ENCODE measurements around the gene KLK8.

Gene KLK8

GRCh38 chr19:51022526-51022925 is 21.1 kb upstream of the KLK8 start:
- POLR2A ChIA-PET = no interaction called here
- DNase-seq (ENCODE audit: low read depth, low spot score) = no peak
- H3K4me3 ChIP-seq (ENCODE audit: low read depth, low read length) = no peak overlapping the region
- TF ChIP-seq CTCF (IDR thresholded peaks at IDR 0.05; ENCODE audit: insufficient read depth, low read length, missing control alignments) = no peak
- CTCF ChIA-PET = interaction anchor here (2.2 to 6.4 kb wide), 2 partner anchors 22 to 73 kb away, joined by 7 to 61 read pairs; no protein-coding TSS in a partner anchor

DNA sequence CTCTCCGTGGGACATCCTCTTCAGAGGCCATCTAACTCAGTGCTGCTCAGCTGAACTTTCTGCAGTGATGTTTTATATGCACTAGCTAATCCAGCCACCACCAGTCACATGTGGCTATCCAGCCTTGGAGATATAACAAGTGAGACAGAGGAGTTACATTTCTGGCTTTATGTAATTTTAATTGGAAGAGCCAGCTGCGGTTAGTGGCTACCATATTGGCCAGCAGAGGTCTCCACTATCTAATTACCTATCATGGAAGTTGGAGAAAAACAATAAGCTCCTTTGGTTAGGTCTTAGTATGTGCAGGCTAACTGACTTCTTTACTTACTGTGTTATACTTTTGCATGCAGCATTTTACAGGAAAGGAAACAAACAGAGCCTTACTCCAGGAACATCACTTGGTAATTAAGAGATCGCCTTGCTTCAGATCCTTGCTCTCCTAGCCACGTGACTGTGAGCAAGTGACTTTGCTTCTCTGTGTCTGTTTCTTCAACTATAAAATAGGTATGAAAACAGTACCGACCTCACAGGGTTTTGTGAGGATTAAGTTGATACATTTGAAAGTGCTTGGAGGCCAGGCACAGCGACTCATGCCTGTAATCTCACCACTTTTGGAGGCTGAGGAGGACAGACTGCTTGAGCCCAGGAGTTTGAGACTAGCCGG is 19.7 kb upstream of the KLK8 start:
- H3K4me3 ChIP-seq (ENCODE audit: low read depth, low read length) = no peak overlapping the region
- POLR2A ChIA-PET = no interaction called here
- CTCF ChIA-PET = interaction anchor here (0.7 to 6.4 kb wide), 11 partner anchors 9 to 236 kb away, joined by 3 to 61 read pairs (median 7); no protein-coding TSS in a partner anchor
- peak; percentile 50 for TF ChIP-seq CTCF (IDR thresholded peaks at IDR 0.05; ENCODE audit: insufficient read depth, low read length, missing control alignments)
- DNase-seq (ENCODE audit: low read depth, low spot score) = peak; percentile 5

- POLR2A ChIA-PET = no interaction called here
- H3K4me3 ChIP-seq (ENCODE audit: low read depth, low read length) = no peak within 1 kb of the TSS
- DNase-seq (ENCODE audit: low read depth, low spot score) = no peak
- no peak for TF ChIP-seq CTCF (IDR thresholded peaks at IDR 0.05; ENCODE audit: insufficient read depth, low read length, missing control alignments)
- CTCF ChIA-PET = interaction anchor here (6.4 kb wide), 1 partner anchor 76 kb away, joined by 61 read pairs; no protein-coding TSS in a partner anchor
These were observed 18.1 kb upstream of the KLK8 start, which contains the start of gene KLK10 for GRCh38 chr19:51019544-51019925. KLK10 (minus strand) TSS chr19:51019709; CDS start chr19:51019130, 579 bp downstream.

- DNase-seq (ENCODE audit: low read depth, low spot score) = no peak
- ChIA-PET CTCF (interaction anchor here (6.4 kb wide), 1 partner anchor 77 kb away, joined by 61 read pairs; no protein-coding TSS in a partner anchor), POLR2A (no interaction called here)
- no peak for TF ChIP-seq CTCF (IDR thresholded peaks at IDR 0.05; ENCODE audit: insufficient read depth, low read length, missing control alignments)
- H3K4me3 ChIP-seq (ENCODE audit: low read depth, low read length) = no peak overlapping the region
These were observed 17.5 kb upstream of the KLK8 start for GRCh38 chr19:51018745-51019543.

GRCh38 chr19:51016798-51017683 is 15.6 kb upstream of the KLK8 start:
- POLR2A ChIA-PET = interaction anchor here (0.6 kb wide), 1 partner anchor 10 kb away, joined by 3 read pairs; no protein-coding TSS in a partner anchor
- peak; percentile 72 for TF ChIP-seq CTCF (IDR thresholded peaks at IDR 0.05; ENCODE audit: insufficient read depth, low read length, missing control alignments)
- no peak overlapping the region for H3K4me3 ChIP-seq (ENCODE audit: low read depth, low read length)
- CTCF ChIA-PET = interaction anchor here (0.6 to 1.5 kb wide), 7 partner anchors 15 to 88 kb away, joined by 3 read pairs; no protein-coding TSS in a partner anchor
- no peak for DNase-seq (ENCODE audit: low read depth, low spot score)

Measured in AG04449 (cell line).